Ramos (cell line): Measurements from ENCODE around the gene MACROD1.

Experiments
- in situ Hi-C: fragments of 300-500 bp; cut with MboI; formaldehyde crosslinking; loops from one replicate; pipeline ENCODE4 v1.14.3; 2022; ENCODE audit warnings: low sequenced_read_pairs; ENCODE audit not compliant: unreplicated experiment

Gene MACROD1

DNA sequence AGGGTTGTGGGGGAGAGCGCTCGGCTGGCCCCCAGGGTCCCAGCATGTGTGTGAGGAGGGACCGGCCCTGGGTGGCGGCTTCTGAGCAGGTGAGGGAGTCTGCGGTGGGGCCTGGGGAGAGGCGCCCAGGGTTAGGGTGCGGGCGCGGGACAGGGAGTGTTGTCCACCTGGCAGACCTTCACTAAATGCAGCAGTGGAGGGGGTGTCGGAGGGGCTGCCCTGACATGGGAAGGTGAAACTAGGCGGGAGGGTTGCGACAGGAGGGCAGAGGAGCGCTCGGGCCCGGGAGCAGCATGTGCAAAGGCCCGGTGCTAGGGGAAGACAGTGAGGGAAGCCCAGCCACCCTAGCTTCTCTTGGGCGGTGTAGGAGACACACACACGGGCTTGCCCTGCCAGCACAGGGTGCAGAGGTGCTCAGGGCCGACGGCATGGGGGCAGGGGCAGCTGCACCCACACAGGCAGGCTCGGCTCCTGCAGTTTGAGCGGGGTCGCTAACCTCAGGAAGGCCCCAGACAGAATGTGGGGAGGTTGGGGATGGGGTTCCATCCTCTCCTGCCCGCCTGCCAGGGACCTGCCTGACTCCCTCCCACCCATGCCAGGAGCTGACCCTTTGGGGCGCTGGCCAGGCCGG, 157.5 kb downstream of the MACROD1 start:
- in situ Hi-C loops, result no loop called here

GRCh38 chr11:64007629-64008282, 158.2 kb downstream of the MACROD1 start:
- in situ Hi-C loops, result no loop called here

DNA sequence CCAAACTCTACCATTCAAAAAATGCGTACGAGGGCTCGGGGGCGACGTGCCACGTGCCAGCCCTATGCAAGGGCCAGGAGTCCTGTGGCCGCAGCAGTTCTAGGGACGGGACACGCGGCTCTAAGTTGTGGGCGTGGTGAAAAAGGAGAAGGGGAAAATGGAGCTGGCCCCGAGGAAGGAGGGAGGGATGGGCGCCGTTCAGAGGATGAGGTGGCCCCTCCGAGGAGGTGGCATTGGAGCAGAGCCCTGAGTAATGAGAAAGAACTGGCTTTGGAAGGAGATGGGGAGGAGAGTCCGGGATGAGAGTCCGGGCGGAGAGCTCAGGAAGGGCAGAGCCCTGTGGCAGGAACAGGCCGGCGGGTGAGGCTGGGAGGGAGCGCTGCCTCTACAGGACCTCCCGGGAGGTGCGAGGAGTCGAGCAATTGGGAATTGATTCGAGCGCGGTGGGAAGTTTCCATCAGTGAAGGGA, 158.7 kb downstream of the MACROD1 start:
- in situ Hi-C loops, result no loop called here

GRCh38 chr11:64006398-64006797, 159.5 kb downstream of the MACROD1 start:
- in situ Hi-C loops, result no loop called here

GRCh38 chr11:64005691-64006090, 160.2 kb downstream of the MACROD1 start:
- in situ Hi-C loops, result no loop called here

DNA sequence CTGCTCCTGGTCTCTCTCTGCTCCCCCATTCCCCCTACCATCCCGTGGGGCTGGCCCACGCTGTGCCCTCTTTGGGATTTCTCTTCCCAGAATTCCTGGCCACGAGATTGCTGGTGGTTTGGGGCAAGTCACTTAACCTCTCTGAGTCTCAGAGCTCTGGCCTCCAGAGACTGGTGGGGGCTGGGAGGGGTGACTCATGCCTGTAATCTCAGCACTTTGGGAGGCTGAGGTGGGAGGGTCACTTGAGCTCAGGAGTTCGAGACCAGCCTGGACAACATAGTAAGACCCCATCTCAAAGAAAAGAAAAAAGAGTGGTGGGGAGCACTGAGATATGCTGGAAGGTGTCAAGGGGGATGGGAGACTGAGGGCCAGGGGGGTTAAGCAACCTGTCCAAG, 161.3 kb downstream of the MACROD1 start:
- in situ Hi-C loops, result loop anchor here (5.0 kb wide), 1 partner anchor 143 kb away; no protein-coding TSS in a partner anchor

GRCh38 chr11:64003807-64004589, 161.9 kb downstream of the MACROD1 start:
- in situ Hi-C loops, result loop anchor here (5.0 kb wide), 1 partner anchor 143 kb away; no protein-coding TSS in a partner anchor

GRCh38 chr11:64001484-64002420, 164.2 kb downstream of the MACROD1 start:
- in situ Hi-C loops, result loop anchor here (5.0 kb wide), 1 partner anchor 146 kb away; no protein-coding TSS in a partner anchor

GRCh38 chr11:64000740-64001483, 165.0 kb downstream of the MACROD1 start:
- in situ Hi-C loops, result loop anchor here (5.0 kb wide), 1 partner anchor 146 kb away; no protein-coding TSS in a partner anchor

DNA sequence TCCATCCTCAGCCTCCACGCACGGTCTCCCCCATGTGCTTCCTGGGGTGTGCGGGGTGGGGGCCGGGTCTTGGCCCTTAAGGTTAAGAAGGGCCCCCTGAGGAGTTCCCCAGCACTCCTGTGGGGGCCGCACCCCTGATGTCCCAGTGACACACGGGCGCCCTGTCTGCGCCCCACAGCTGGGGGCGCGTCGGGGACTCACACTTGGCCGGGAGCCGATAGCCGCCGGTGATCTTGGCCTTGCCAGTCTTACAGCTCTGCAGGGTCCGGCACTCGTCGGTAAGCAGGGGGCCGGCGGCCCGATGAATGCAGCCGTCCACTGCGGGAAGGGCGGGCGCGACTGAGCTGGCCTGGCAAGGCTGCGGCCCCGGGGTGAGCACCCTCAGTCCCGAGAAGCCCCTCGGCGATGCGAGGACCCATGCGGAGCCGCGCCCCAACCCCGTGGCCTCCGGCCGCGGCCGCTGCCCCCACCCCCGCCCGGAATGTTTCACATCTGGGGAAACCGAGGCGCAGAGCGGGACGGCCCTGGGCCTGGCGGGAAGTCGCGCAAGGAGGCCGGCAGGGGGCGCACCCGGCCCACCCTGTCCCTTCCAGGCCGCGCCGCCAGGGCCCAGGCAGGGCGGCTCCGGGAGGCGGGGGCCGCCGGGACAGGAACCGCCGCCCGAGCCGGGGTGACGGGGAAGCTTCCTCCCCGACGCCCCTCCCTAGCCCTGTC, 165.7 kb downstream of the MACROD1 start:
- in situ Hi-C loops, result loop anchor here (5.0 kb wide), 1 partner anchor 147 kb away; no protein-coding TSS in a partner anchor

- in situ Hi-C loops, result loop anchor here (5.0 to 10.0 kb wide), 2 partner anchors 148 to 295 kb away; partner anchors contain the start of gene KCNK4
Measured at GRCh38 chr11:63999349-64000025, 166.4 kb downstream of the MACROD1 start.

- in situ Hi-C loops, result loop anchor here (10.0 kb wide), 1 partner anchor 296 kb away; the partner anchor contains the start of gene KCNK4
Measured at GRCh38 chr11:63998558-63999348, 167.2 kb downstream of the MACROD1 start.

- in situ Hi-C loops, result loop anchor here (10.0 kb wide), 1 partner anchor 297 kb away; the partner anchor contains the start of gene KCNK4
Measured at GRCh38 chr11:63997801-63998337, 168.0 kb downstream of the MACROD1 start.

DNA sequence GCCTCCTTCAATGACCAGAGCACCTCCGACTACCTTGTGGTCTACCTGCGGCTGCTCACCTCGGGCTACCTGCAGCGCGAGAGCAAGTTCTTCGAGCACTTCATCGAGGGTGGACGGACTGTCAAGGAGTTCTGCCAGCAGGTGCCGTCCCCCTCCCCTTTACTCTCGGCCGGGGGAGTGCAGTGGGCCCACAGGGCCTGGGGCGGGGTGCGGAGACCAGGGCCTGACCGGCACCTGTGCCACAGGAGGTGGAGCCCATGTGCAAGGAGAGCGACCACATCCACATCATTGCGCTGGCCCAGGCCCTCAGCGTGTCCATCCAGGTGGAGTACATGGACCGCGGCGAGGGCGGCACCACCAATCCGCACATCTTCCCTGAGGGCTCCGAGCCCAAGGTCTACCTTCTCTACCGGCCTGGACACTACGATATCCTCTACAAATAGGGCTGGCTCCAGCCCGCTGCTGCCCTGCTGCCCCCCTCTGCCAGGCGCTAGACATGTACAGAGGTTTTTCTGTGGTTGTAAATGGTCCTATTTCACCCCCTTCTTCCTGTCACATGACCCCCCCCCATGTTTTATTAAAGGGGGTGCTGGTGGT, 168.7 kb downstream of the MACROD1 start:
- in situ Hi-C loops, result loop anchor here (10.0 kb wide), 1 partner anchor 298 kb away; the partner anchor contains the start of gene KCNK4

DNA sequence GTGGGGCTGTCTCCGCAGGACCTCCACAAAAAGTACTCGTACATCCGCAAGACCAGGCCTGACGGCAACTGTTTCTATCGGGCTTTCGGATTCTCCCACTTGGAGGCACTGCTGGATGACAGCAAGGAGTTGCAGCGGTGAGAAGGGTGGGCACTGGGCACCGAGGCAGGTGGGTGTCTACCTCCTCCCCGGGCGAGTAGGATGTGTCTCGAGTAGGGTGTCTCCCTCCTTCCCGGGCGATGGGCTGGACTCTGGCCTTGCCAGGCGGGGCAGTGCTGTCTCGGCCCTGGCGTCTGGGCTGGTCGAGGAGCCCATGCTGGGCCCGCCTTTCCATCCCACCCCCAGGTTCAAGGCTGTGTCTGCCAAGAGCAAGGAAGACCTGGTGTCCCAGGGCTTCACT, 169.4 kb downstream of the MACROD1 start:
- in situ Hi-C loops, result loop anchor here (10.0 kb wide), 1 partner anchor 298 kb away; the partner anchor contains the start of gene KCNK4

GRCh38 chr11:63993993-63994392, 171.9 kb downstream of the MACROD1 start:
- in situ Hi-C loops, result loop anchor here (10.0 kb wide), 1 partner anchor 301 kb away; the partner anchor contains the start of gene KCNK4
